Testis (tissue), 3 donors: ENCODE results near the gene PUM2. TPM values are rescaled to one million over a fixed set of nuclear protein-coding genes. Genes with fewer than 3 reads are reported as not detected.
A peak's percentile ranks its signal among the peaks of the same experiment; 100 is the strongest.
"Not testable (repeated sequence)": the region's sequence is repeated elsewhere in the genome, so short reads cannot be mapped to it uniquely, and the experiment has no call there.

Experiments used
- DNase-seq: peaks from one replicate; pipeline ENCODE4 v3.0.0-alpha.2; 2019
- H3K27ac ChIP-seq, 2 donors: fragments of 200-600 bp; sonication (generic); one replicate each; pipeline ENCODE4 v1.5.1; 2019
- H3K27me3 ChIP-seq: fragments of 200-600 bp; sonication (generic); one replicate; pipeline ENCODE4 v1.5.1; 2019
- H3K36me3 ChIP-seq: fragments of 200-600 bp; sonication (generic); one replicate; pipeline ENCODE4 v1.5.1; 2017; ENCODE audit warnings: low read depth; ENCODE audit errors: missing control alignments
- H3K4me1 ChIP-seq: fragments of 200-600 bp; sonication (generic); one replicate; pipeline ENCODE4 v1.5.1; 2019
- H3K4me3 ChIP-seq, 2 donors: fragments of 200-600 bp; sonication (generic); one replicate each; pipeline ENCODE4 v1.5.1; 2017 to 2019
- H3K9me3 ChIP-seq: fragments of 200-600 bp; sonication (generic); one replicate; pipeline ENCODE4 v1.5.1; 2017
- CTCF ChIP-seq, 3 experiments: fragments of 450-650 bp in 2 of 3; fragments of 200-600 bp in 1 of 3; sonication (generic) in 1 of 3; IDR thresholded peaks; one replicate each; pipeline ENCODE4 v1.5.1; 2016 to 2019; ENCODE audit warnings: antibody characterized with exemption in 3 of 3, mild to moderate bottlenecking in 2 of 3, moderate library complexity in 1 of 3
- POLR2A ChIP-seq: fragments of 450-650 bp; IDR thresholded peaks from one replicate; pipeline ENCODE4 v1.6.1; 2017; ENCODE audit warnings: antibody characterized with exemption, mild to moderate bottlenecking, moderate library complexity
- WGBS, 2 donors: methylation state at CpG; one replicate each; pipeline ENCODE4 v1.1.5; 2018; 5-methylcytosine and 5-hydroxymethylcytosine counted together
- intact Hi-C: fragments of 100-400 bp; cut with DNase I; formaldehyde crosslinking; loops from one replicate; pipeline ENCODE4 v1.15.1; 2023; ENCODE audit warnings: low total_unique reads
- polyA plus RNA-seq: library from polyadenylated mRNA; stranded (reverse); fragments of 350-450 nt; fragmentation: Illumina TruSeq; extraction: RNeasy Lipid Tissue Mini Kit (QIAGEN cat#74804); gene quantifications from one replicate; pipeline ENCODE4 v1.2.3, GENCODE V29; 2014; ENCODE audit warnings: low read depth, low replicate concordance; ENCODE audit not compliant: insufficient read depth
- total RNA-seq, 2 donors: library from RNA; depleted of rRNA; stranded (reverse); fragments of >200 nt; gene quantifications; one replicate each; pipeline ENCODE4 v1.2.3, GENCODE V29; 2016

PUM2 gene
- total and polyA plus RNA-seq, 3 donors from 2014 or later = 50.5 to 92.5 (median 78.0) TPM

- no peaks in the 10 kb centered on the region for H3K27me3 ChIP-seq
- no peaks in the 10 kb centered on the region for H3K9me3 ChIP-seq
- intact Hi-C loops = no loop called here
- H3K27ac ChIP-seq = no peak overlapping the region
- no peak for DNase-seq
- no peak overlapping the region for H3K4me3 ChIP-seq
- TF ChIP-seq CTCF (IDR thresholded peaks at IDR 0.05) (no peak), POLR2A (no peak)
- H3K36me3 ChIP-seq = no peaks in the 10 kb centered on the region
- WGBS, 2 donors = 92 to 96% methylated on average over 6 of the region's 6 CpGs
- H3K4me1 ChIP-seq = no peaks in the 10 kb centered on the region
Measured at GRCh38 chr2:20249170-20249569, 101.5 kb downstream of the PUM2 start.

DNA sequence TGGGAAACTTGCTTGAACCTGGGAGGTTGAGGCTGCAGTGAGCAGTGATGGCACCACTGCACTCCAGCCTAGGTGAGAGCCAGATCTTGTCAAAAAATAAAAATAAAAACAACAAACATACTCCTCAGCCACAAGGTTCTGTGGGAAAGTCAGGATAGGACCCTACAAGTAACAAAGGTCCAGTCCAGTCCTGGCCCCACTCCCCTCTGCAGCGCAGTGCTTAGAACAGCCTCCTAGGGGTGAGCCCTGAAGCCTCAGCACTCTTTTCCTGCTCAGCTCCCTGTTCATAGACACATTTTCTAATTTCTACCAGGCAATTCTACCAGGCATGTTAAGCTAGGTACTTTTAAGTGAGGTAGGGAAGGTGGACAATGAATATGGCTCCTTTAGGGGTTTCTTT, 103.6 kb downstream of the PUM2 start:
- no peak for DNase-seq
- Histone ChIP-seq H3K9me3 (no peaks in the 10 kb centered on the region), H3K4me3 (no peak overlapping the region), H3K27me3 (no peaks in the 10 kb centered on the region), H3K4me1 (no peaks in the 10 kb centered on the region), H3K36me3 (no peaks in the 10 kb centered on the region), H3K27ac (no peak overlapping the region)
- WGBS, 2 donors = 89 to 95% methylated on average over 1 of the region's 1 CpG
- TF ChIP-seq POLR2A (no peak), CTCF (IDR thresholded peaks at IDR 0.05) (no peak)
- intact Hi-C loops = no loop called here

DNA sequence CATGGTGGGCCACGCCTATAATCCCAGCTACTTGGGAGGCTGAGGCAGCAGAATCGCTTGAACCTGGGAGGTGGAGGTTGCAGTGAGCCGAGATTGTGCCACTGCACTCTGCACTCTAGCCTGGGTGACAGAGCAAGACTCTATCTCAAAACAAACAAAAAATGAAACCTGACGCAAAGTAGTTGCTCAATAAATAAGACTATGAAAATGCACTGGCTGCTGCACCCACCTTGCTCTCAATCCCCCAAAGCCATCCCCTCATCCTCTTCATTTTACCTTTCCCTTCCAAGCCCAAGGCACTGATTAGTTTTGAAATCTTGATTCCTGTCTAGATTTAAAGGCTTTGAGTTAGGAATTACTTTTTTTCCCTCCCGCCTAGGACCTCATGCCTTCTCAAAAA, 107.0 kb downstream of the PUM2 start:
- H3K27me3 ChIP-seq, intact Hi-C loops: not testable (repeated sequence)
- WGBS, 2 donors = 95% methylated on average over 5 of the region's 5 CpGs

DNA sequence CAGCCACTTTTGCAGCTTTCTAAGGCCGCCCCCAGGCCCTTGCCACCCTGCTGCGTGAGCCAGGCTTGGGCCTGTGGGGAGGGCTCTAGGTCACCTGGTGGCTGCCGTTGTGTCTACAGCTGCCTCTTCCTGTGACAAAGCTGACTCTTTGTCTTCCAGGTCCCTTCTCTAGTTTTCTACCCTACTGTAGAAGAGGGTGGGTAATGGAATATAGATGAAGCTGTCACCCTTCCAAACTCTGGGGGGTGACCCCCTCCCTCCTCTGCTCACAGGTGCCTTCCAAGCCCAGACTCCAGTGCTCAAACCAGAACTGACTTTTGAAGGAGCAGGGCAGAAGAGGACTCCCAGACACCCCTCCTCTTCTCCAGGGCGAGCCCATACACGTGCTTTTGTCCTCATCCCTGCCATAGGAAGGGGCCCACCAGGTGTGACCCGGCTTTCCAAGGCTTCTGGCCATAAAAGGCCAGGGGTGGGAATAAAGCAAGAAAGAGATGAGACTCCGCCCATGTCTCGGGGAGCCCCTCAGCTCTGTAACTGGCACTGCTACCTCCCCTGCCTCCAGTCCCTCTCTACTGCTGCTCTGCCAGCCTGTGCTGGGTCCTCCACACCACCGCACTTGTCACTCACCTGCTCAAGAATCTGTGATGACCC, 107.8 kb downstream of the PUM2 start:
- H3K27ac ChIP-seq = no peak overlapping the region
- H3K36me3 ChIP-seq = no peaks in the 10 kb centered on the region
- intact Hi-C loops = no loop called here
- no peaks in the 10 kb centered on the region for H3K4me1 ChIP-seq
- DNase-seq = no peak
- H3K4me3 ChIP-seq = no peak overlapping the region
- TF ChIP-seq POLR2A (no peak), CTCF (IDR thresholded peaks at IDR 0.05) (no peak)
- H3K27me3 ChIP-seq = no peaks in the 10 kb centered on the region
- 75 to 76% methylated on average over 9 of the region's 9 CpGs for WGBS, 2 donors
- H3K9me3 ChIP-seq = no peaks in the 10 kb centered on the region

More for the DNA sequence above, 107.0 kb downstream of the PUM2 start:
- DNase-seq, H3K4me3 ChIP-seq, H3K4me1 ChIP-seq, H3K9me3 ChIP-seq, H3K36me3 ChIP-seq, H3K27ac ChIP-seq: not testable (repeated sequence)

GRCh38 chr2:20241973-20242726, 108.5 kb downstream of the PUM2 start:
- intact Hi-C loops = no loop called here
- WGBS, 2 donors = 37 to 40% methylated on average over 23 to 43 of the region's 43 CpGs
- Histone ChIP-seq H3K9me3 (no peaks in the 10 kb centered on the region), H3K27ac (no peak overlapping the region), H3K27me3 (no peaks in the 10 kb centered on the region), H3K4me1 (no peaks in the 10 kb centered on the region), H3K4me3 (peak overlapping the region in 1 of 2 donors; percentile 24), H3K36me3 (no peaks in the 10 kb centered on the region)
- TF ChIP-seq POLR2A (no peak), CTCF (IDR thresholded peaks at IDR 0.05) (peak in 2 of 3 experiments; percentile 9 to 56)
- DNase-seq = no peak

GRCh38 chr2:20240291-20240690, 110.4 kb downstream of the PUM2 start:
- H3K4me3 ChIP-seq, intact Hi-C loops, DNase-seq, H3K36me3 ChIP-seq, H3K9me3 ChIP-seq, H3K4me1 ChIP-seq, H3K27ac ChIP-seq, H3K27me3 ChIP-seq: not testable (repeated sequence)
- 90 to 94% methylated on average over 6 of the region's 6 CpGs for WGBS, 2 donors
